NK-92 (cell line): ENCODE results near the gene OR51S1.
"Not testable (repeated sequence)": the region's sequence is repeated elsewhere in the genome, so short reads cannot be mapped to it uniquely, and the experiment has no call there.

Source experiments
- DNase-seq: peaks from one replicate; lab custom pipeline; 2025; ENCODE audit not compliant: unreplicated experiment; lab: John Stamatoyannopoulos, UW

Gene OR51S1

GRCh38 chr11:4808476-4808875, 40.5 kb downstream of the OR51S1 start:
- DNase-seq = no peak

GRCh38 chr11:4804280-4804679, 44.7 kb downstream of the OR51S1 start, which contains the start of gene OR52R1:
Gene OR52R1 (minus strand): TSS chr11:4804380. CDS start chr11:4804380, 0 bp downstream.
- DNase-seq = no peak

GRCh38 chr11:4801316-4801715, 47.7 kb downstream of the OR51S1 start:
- DNase-seq = not testable (repeated sequence)

GRCh38 chr11:4798427-4799183, 50.4 kb downstream of the OR51S1 start:
- no peak for DNase-seq
